ENCODE measurements around the gene ST8SIA6. TPM values are rescaled to one million over a fixed set of nuclear protein-coding genes. Genes with fewer than 3 reads are reported as not detected.

Gene ST8SIA6
- total and polyA plus RNA-seq, 10 of the 15 experiments (the other 5 are each of a cell fraction or from before 2014, with no cell fraction given) = 0.22 TPM; not detected in 9

GRCh38 chr10:17479822-17480221 lies 25.4 kb upstream of the ST8SIA6 start:
- Histone ChIP-seq H3K36me3 (ENCODE audit: control insufficient read depth in 2 of 2, insufficient read depth in 2 of 2, low read length in 1 of 2) (no peaks in the 10 kb centered on the region), H3K79me2 (ENCODE audit: control insufficient read depth, insufficient read depth, low read length) (no peaks in the 10 kb centered on the region), H3K4me2 (ENCODE audit: control insufficient read depth, insufficient read depth) (no peak overlapping the region), H4K20me1 (ENCODE audit: control insufficient read depth, insufficient read depth) (no peaks in the 10 kb centered on the region), H2AFZ (ENCODE audit: control insufficient read depth, low read depth, low read length) (no peak overlapping the region), H3K9ac (ENCODE audit: control insufficient read depth, insufficient read depth, low read length) (no peak overlapping the region), H3K27ac (ENCODE audit: control insufficient read depth, insufficient read depth) (no peak overlapping the region), H3K4me1 (ENCODE audit: control insufficient read depth, insufficient read depth, low read length) (no peaks in the 10 kb centered on the region), H3K4me3 (no peak overlapping the region), H3K27me3 (replicated peaks in 1 of 2; ENCODE audit: control insufficient read depth in 2 of 2, insufficient read depth in 2 of 2, low read length in 1 of 2) (no peaks in the 10 kb centered on the region), H3K9me3 (replicated peaks; ENCODE audit: control insufficient read depth, insufficient read depth, low read length) (peaks cover 5% of the 10 kb centered on the region; the same call in 1 of the 3 replicates)
- FAIRE-seq = no peak
- ChIA-PET CTCF (interaction anchor here (0.5 kb wide), 1 partner anchor 1600 kb away, joined by 3 read pairs; no protein-coding TSS in a partner anchor), SMC1A (ENCODE audit: uncharacterized antibody, unreplicated experiment) (interaction anchor here (0.7 to 1.6 kb wide), 8 partner anchors 14 to 514 kb away, joined by 3 to 5 read pairs (median 4); no protein-coding TSS in a partner anchor), POLR2A (interaction anchor here (0.6 kb wide), 1 partner anchor 1402 kb away, joined by 3 read pairs; no protein-coding TSS in a partner anchor), RAD21 (ENCODE audit: unreplicated experiment) (interaction anchor here (1.4 kb wide), 1 partner anchor 31 kb away, joined by 3 read pairs; no protein-coding TSS in a partner anchor)
- intact Hi-C loops (cut with micrococcal nuclease; ENCODE audit: unreplicated experiment) = no loop called here
- in situ Hi-C loops (cut with MboI) = no loop called here
- no TSS peak for BruUV-seq (replicated peaks)
- peak; percentile 43 for ATAC-seq
- DNase-seq (ENCODE audit: low read depth, low spot score) = peak; percentile 8
- 2% methylated on average over 3 of the region's 3 CpGs for WGBS (ENCODE audit: insufficient coverage, insufficient replicate concordance, low lambda C conversion rate, missing lambda C conversion rate)
- no peak for TF ChIP-seq ZBTB4 (CRISPR knock-in tag; IDR thresholded peaks at IDR 0.05)
- TF ChIP-seq BACH1 (IDR thresholded peaks at IDR 0.05; ENCODE audit: borderline replicate concordance) = no peak
- no peak for TF ChIP-seq NR2F1 (conservative IDR thresholded peaks at IDR 0.05)
- TF ChIP-seq RELB (IDR thresholded peaks at IDR 0.05; ENCODE audit: low read depth) = peak; percentile 55; the same call in 1 of the 2 replicates
- no peak for TF ChIP-seq CEBPB (IDR thresholded peaks at IDR 0.05; ENCODE audit: borderline replicate concordance in 1 of 2, low read depth in 2 of 2, low read length in 2 of 2)
- no peak for TF ChIP-seq NRF1 (conservative IDR thresholded peaks at IDR 0.05; ENCODE audit: low read depth, low read length)
- no peak for TF ChIP-seq SP1 (IDR thresholded peaks at IDR 0.05; ENCODE audit: low read depth, low read length)
- no peak for TF ChIP-seq GATAD2B (conservative IDR thresholded peaks at IDR 0.05; ENCODE audit: low read depth)
- no peak for TF ChIP-seq CREB1 (IDR thresholded peaks at IDR 0.05; ENCODE audit: low read depth)
- TF ChIP-seq MTA3 (IDR thresholded peaks at IDR 0.05; ENCODE audit: borderline replicate concordance, low read length) = no peak
- TF ChIP-seq HCFC1 (IDR thresholded peaks at IDR 0.05; ENCODE audit: low read length) = no peak
- no peak for TF ChIP-seq TCF7 (IDR thresholded peaks at IDR 0.05; ENCODE audit: borderline replicate concordance)
- TF ChIP-seq CREM (IDR thresholded peaks at IDR 0.05; ENCODE audit: low read depth) = no peak
- TF ChIP-seq JUND (IDR thresholded peaks at IDR 0.05; ENCODE audit: low read depth, low read length) = no peak
- no peak for TF ChIP-seq RBBP5 (conservative IDR thresholded peaks at IDR 0.05)
- TF ChIP-seq SREBF2 (IDR thresholded peaks at IDR 0.05; ENCODE audit: low read length) = no peak
- no peak for TF ChIP-seq IRF3 (IDR thresholded peaks at IDR 0.05)
- TF ChIP-seq EP300 (IDR thresholded peaks at IDR 0.05; ENCODE audit: borderline replicate concordance in 1 of 2, control insufficient read depth in 1 of 2, low read depth in 2 of 2, low read length in 2 of 2) = no peak

Measured in GM12878 (cell line).